IMR-90 (cell line): Measurements from ENCODE around the gene PDF.

Experiments used
- CEBPB ChIP-seq: IDR thresholded peaks from 2 replicates; pipeline ENCODE4 v1.6.1; 2012; ENCODE audit warnings: low read depth, low read length, improper control_type of control experiment
- CTCF ChIP-seq: conservative IDR thresholded peaks from 2 replicates; pipeline ENCODE4 v1.5.1; 2012; ENCODE audit warnings: mild to moderate bottlenecking, low read depth, low read length, improper control_type of control experiment
- ELK1 ChIP-seq: fragments of 150-350 bp; IDR thresholded peaks from 2 replicates; pipeline ENCODE4 v1.6.1; 2016; ENCODE audit warnings: low read depth, mild to moderate bottlenecking, low read length, moderate library complexity, borderline replicate concordance
- MAFK ChIP-seq: IDR thresholded peaks from 2 replicates; pipeline ENCODE4 v1.6.1; 2012; ENCODE audit warnings: low read depth, low read length, improper control_type of control experiment
- MAZ ChIP-seq: IDR thresholded peaks from 2 replicates; pipeline ENCODE4 v1.6.1; 2012; ENCODE audit warnings: low read depth, mild to moderate bottlenecking, low read length, improper control_type of control experiment, moderate library complexity, borderline replicate concordance
- MXI1 ChIP-seq: IDR thresholded peaks from 2 replicates; pipeline ENCODE4 v1.6.1; 2012; ENCODE audit warnings: low read depth, mild to moderate bottlenecking, low read length, moderate library complexity, borderline replicate concordance
- POLR2A ChIP-seq: IDR thresholded peaks from 2 replicates; pipeline ENCODE4 v1.6.1; 2012; ENCODE audit warnings: mild to moderate bottlenecking, low read depth, low read length
- RAD21 ChIP-seq: IDR thresholded peaks from 2 replicates; pipeline ENCODE4 v1.6.1; 2012; ENCODE audit warnings: low read length, improper control_type of control experiment
- RFX5 ChIP-seq: IDR thresholded peaks from 2 replicates; pipeline ENCODE4 v1.8.0; 2012; ENCODE audit warnings: low read depth, mild to moderate bottlenecking, low read length, moderate library complexity
- USF2 ChIP-seq: fragments of 150-350 bp; IDR thresholded peaks from 2 replicates; pipeline ENCODE4 v1.6.1; 2017; ENCODE audit warnings: mild to moderate bottlenecking, antibody characterized with exemption, low read length, low read depth

- no peak for TF ChIP-seq CTCF
- TF ChIP-seq POLR2A: no peak
- TF ChIP-seq MXI1: no peak
- TF ChIP-seq CEBPB: no peak
- no peak for TF ChIP-seq MAFK
- TF ChIP-seq USF2: no peak
- no peak for TF ChIP-seq RFX5
- no peak for TF ChIP-seq ELK1
- TF ChIP-seq RAD21: no peak
- TF ChIP-seq MAZ: no peak
These were observed 42.6 kb upstream of the PDF start for GRCh38 chr16:69373019-69373418.
